NOMO-1 (cell line): ENCODE measurements around the gene IGF1R.

Experiments
- DNase-seq, 2 experiments: peaks; one replicate each; lab custom pipeline; 2025; ENCODE audit not compliant: unreplicated experiment in 2 of 2; lab: John Stamatoyannopoulos, UW

The IGF1R gene

DNA sequence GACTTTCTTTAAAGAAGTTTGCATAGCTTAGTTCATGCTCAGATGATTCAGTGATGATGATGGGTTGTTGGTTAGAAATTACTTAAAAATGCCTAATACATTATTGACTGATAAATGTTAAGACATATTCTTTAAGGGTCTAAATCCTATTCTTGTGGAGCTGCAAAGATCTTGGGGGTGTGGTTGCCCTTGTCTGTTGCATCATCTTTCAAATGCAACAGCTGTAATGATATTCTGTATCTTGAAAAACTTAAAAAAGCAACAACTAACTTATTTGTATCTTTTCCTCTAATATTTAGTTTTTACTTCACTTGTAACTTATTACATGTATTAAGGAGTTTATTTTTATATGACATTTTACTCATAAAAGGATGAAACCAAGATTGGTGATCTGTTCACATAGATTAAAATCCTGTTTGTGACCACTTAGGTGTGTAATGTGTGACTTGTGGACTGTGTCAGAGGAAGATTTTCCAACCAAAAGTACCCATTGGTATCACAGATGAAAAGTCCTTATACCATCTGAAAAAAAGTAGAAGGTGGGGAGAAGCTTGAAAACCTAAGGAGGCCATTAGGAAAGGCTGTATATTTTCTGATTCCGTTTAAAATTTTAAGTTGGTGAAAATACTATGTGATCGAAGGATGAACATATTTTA lies 142.8 kb downstream of the IGF1R start:
- DNase-seq: no peak

GRCh38 chr15:98792117-98792516 lies 143.8 kb downstream of the IGF1R start:
- DNase-seq: no peak

DNA sequence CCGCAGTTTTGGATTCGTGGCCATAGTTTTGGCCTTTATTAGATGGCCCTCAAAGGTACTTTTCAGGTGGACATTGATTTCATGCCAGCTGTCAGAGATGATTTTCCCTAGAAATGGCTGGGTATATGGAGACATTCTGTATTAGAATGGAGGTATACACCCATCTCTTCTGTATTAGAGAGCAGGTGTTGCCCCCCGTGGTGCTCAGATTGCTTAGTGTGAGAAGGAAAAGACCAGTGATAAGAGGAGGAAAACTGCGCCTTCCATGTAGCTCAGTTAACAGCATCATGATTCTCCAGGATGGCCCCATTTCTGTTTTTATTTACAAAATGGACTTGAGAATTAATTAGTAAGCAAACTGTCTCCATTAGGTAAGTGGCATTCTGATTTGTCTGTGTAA lies 145.9 kb downstream of the IGF1R start:
- DNase-seq: no peak

DNA sequence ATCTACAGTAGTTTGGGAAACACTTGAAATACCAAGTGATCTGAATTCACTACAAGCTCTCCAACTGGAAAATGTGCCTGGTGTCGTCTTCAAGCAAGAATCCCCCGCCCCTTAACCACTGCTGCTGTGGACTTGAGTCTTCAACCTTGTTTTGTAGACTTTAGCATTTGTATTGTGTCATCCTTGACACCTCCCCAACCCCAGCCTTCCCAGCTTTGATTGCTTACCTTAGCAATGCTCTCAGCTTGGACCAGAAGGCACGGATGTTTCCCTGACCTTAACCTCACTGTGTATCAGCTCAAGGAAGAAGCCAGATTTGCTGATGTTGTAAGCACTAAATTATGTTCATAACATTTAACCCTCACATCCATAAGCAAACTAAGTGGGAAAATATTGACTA lies 146.4 kb downstream of the IGF1R start:
- DNase-seq: no peak

DNA sequence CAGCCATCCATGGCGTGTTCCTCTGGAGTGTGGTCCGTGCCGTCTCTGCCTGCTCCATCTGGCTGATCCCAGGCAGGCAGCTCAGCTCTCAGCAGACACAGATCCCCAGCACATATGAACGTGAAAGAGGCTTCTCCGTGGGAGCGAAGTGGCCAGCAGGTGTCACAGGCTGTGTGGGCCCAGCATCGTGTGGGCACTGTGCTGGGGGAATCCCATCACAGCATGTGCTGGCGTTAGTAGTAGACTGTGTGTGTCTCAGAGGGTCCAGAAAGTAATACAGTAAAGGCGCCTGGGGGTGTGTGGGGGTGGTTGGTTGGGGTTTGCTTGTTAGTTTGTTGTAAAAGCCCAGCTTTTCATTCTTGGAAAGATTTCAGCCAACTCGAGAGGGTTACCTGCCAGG lies 147.6 kb downstream of the IGF1R start:
- DNase-seq: no peak

GRCh38 chr15:98796685-98797357 lies 148.5 kb downstream of the IGF1R start:
- DNase-seq: no peak

DNA sequence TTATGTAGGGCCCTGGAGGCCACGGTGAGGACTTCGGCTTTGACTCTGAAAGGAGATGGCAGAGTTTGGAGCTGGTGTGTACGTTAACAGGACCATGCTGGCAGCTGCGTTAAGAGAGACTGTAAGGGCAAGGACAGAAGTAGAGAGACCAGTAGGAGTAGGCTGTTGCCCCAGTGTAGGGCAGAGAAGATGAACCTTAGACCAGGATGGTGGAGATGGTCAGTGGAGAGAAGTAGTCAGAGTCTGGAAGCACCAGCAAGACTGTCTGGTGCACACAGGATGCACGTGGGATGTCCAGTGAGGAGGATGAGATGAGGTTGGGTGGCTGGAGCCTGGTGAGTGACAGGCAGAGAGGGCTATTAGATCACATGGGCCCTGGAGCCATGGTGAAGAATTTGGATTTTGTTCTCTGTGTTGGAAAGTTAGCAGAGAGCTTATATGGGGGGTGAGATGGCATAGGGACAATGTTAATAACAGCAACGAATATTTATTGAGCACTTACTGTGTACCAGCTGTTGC lies 150.1 kb downstream of the IGF1R start:
- no peak for DNase-seq

GRCh38 chr15:98799461-98800390 lies 151.4 kb downstream of the IGF1R start:
- DNase-seq: peak; percentile 37

DNA sequence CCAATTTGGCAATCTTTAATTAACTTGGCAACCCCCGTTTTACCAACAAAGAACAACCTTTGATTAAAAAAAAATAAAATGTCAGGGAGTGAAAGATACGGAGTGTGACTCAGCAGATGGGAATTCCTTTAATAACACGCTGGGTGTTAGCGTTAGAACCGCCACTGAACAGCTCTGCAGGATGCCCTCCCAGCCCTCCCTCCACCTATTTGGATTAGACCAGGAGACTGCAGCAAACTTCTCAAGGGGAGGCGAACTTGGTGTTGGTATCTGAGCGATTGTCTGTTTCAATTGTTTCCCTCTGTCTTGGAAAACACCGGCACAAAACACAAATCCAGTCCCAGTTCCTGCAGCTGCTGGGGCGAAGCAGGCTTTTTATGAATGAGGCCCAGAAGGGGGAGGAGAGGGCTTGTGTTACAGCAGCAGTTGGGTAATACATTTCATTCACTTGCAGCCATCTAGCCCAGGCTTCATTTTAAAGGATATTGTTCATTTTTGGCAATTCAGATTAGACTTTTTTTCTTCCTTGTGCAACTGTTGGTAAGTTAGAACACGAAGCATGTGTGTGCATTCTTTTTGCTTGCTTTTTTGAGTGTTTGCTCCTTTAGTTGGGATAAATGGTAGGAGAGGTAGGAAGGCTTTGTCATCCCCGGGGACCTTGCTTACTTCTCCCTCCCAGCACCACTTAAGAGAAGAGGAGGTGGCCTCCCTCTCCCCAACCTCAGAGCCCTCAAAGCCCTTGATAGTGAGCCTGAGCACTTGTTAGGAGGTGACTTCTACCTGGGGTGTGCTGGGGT lies 152.3 kb downstream of the IGF1R start:
- DNase-seq: peak; percentile 59 to 73

DNA sequence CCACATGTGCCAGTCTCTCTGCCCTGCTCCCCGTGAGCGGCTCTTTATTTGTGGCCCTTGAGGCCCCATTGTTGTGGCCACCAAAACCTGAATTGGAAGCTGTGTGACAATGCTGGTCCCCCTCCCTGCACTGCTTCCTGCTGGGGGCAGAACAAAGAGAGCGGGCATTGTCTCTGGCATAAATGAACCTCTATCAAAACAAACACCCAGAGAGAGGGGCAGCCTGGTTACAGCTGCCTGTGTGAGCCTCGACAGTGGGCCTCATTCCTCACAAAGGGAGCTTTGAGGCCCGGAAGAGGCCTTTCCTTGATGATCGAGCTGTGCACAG lies 152.9 kb downstream of the IGF1R start:
- no peak for DNase-seq

DNA sequence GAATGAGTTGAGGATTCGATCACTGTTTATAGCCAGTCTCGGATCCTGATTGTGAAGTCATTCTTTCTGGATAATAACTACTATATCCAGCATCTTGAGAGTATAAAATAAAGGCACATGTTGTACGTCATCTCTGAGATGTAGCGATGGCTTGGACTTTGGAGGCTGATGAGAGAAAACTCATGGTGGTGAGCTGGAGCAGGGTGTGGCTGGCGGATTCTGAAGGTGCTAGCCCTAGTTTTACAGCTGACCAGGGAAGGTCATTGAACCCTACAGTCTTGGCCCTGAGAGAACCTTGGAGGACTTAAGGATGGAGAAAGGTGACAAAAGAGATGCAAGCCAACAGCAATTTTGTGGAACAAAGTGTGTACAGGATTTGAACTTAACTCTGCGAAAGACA lies 153.8 kb downstream of the IGF1R start:
- no peak for DNase-seq

GRCh38 chr15:98803228-98804056 lies 155.1 kb downstream of the IGF1R start:
- no peak for DNase-seq

DNA sequence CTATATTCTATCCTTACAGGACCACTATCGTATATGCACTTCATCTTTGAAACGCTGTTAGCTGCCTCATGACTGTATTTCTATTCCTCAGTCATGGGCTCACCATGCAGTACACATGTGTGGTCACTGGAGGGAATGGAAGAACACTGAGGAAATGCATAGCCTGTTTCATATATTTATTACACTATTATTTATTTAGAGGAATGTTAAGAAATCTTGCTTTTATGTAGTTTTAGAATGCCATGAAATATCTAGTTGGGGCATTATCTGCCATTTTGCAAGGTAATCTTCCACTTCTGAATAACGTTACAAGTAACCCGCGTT lies 155.7 kb downstream of the IGF1R start:
- DNase-seq: no peak

DNA sequence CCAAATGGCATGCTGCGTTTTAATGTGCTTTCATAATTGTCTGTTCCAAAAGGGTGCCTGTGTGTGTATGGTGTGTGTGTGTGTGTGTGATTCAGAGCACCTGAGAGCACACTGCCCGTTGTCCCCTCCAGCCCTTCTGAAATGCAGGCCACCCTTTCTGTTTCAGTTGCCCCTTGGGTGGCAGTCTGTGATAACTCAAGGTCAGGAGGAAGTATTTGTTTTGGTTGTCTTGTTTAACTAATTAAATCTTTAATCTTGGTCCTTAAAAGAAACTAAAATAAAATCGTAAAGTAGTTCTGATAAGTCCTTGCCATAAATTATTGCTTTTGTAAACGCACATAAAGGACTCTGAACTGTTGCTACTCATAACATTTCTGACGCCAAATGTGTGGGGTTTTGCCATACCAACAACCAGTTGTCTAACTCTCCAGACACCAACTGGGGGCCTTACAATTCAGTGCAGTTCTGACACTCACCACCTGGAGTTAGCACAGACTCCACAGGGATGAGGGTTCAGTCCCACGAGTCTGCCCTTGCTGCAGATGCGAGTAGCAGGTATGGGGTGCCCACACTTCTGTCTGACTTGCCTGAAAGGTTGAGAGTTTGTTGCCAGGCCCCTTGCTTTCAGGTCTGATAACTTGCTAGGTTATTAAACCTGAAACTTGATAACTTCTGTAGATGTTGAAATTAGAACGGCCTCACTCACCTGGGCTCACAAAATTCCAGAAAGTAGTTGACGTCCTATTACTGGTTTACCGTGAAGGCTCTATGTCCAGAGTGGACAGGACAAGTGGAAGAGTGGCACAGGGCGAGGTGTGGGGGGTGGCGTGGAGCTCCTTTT lies 157.3 kb downstream of the IGF1R start:
- no peak for DNase-seq

- DNase-seq: no peak
These were observed 158.0 kb downstream of the IGF1R start for GRCh38 chr15:98806275-98806895.

- DNase-seq: peak in 1 of 2 experiments; percentile 60
These were observed 158.9 kb downstream of the IGF1R start for GRCh38 chr15:98807262-98807661.

DNA sequence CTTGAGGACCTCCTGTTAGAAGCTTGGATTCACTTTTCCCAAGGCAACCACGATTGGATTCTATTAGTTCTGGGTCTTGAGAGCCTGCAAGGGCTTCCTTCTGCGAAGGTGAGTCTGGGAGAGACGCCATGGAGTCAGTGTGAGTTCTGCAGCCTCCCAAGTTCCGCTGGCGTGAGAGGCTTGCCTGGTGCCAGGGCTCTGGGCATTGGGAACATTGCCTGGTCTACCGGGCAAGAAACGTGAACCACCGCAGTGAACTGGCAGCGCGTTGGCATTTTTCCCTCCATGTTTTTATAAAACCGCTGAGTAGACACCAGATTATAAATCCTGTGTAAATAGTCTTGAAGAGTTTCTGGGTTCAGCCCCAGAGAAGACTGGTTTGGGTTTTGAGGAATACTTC lies 160.9 kb downstream of the IGF1R start:
- no peak for DNase-seq

- no peak for DNase-seq
These were observed 164.5 kb downstream of the IGF1R start for GRCh38 chr15:98812716-98813446.
